Measurements from ENCODE around the gene LRRC49.
"Not testable (repeated sequence)": the region's sequence is repeated elsewhere in the genome, so short reads cannot be mapped to it uniquely, and the experiment has no call there.

Gene LRRC49

DNA sequence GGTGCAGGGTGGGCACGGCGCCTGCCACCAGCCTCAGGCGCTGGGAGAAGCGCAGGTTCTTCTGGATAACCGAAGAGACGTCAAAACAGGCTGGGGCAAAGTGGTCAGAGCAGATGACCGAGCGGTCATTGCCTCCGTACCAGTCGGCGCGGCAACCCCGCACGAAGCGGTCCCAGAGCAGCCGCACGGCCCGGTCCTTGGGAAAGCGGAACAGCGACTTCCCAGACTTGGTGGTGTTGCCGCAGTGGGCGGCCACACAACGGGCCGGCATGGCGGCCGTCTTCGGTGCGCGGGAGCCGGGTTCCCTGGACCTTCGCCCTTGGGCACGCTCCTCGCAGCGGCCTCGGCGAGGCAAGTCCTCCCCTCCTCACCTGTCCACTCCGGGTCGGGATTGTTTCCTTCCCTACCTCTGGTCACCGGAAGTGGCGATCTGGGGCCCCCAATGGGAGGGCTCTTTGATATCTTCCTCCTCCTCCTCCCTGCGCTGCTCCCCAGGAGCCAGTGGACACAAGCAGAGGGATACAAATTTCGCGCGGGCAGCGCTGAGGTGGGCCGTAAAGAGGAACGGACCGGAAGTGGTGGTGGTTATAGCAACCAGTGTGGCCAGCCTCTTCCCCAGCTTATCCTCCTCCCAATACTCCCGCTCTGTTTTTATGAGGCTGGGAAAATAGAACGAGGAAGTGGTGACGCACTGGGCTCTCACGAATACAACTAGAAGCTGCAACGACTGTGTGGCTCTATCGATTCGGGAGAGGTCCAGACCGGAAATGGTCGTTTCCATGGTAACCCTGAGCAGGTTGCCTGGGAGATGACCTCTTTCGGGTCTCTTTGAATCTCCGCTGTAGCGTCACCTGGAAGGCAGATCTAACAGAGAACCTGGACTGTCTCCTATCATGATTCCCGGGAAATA, at the start of gene LRRC49, which contains the start of gene THAP10:
LRRC49 (plus strand) TSS at position 825 of the 910 bp plus-strand sequence; CDS start at position 894, 69 bp downstream.
THAP10 (minus strand) TSS at position 432 of the 910 bp plus-strand sequence; CDS start at position 271, 161 bp downstream.
- DNase-seq (ENCODE audit: low read depth), result peak; percentile 33

DNA sequence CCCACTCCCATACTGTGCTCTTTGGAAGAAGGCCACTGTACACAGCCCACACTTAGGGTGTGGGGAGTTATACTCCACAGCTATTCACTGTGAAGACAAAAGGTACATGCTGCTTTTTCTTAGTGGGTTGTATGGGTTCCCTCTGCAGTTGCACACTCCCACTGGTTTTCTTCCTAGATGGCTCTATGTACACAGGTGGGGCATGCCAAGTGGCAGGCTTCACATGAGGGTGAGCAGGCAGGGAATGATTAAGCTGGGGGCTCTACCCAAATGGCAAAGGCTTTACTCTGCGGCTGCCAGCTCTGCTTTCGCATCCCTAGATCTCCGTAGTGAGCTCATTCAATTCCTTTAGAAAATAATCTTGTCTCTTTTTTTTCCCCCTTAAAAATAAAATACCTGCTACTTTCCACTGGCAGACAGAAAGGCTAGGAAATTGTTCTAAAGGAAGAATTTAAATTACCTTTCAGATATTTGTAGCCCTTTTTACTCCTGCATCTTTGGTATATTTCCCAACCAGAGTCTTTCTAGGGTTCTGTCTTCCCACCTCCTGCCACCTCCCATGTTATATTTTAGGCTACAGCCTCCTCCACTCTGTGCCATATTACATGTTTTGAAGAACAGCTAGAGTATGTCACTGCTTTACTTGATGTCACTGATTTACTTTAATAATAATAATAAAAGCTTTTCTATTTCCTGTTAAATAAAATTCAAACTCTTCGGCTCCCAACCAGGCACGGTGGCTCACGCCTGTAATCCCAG, 46.8 kb upstream of the LRRC49 start:
- DNase-seq (ENCODE audit: low read depth), result no peak

GRCh38 chr15:70851889-70852288, 40.7 kb upstream of the LRRC49 start:
- DNase-seq (ENCODE audit: low read depth), result no peak

DNA sequence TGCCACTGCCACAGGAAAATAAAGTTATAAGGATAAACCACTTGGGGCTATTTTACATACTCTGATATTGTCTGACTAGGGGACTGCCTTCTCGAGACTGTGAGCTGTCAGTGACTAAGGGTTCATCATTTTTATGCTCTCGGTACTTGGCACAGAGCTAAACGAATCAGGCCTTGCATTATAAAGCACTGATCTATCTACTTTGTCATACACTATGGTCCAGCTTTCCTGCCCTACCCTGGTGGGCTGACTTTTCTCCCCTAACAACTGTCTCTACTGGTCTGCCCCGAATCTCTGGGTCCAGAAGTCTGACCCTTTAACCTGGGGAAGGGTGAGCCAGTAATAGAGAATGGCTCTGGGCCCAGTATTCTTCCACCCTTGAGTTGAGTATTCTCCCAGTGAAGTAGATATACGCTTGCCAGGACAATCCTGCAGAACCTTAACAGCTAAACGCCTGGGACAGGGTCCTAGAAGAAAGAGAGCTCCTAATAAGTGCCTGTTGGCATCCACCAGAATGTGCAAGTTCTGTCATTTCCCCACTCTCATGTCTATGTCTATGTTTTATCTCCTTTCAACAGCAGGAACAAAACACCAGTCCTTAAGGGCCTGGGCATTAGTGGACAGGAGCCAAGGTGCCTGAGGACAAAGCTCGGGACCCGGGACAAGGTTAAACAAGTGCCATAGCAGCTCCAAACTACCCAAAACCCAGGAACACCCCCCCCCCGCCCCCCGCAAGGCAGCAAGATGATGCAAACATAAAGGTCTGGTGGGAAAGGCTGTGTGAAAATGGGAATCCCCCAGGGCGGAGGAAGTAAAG, 39.9 kb upstream of the LRRC49 start:
- no peak for DNase-seq (ENCODE audit: low read depth)

GRCh38 chr15:70853318-70853972, 39.2 kb upstream of the LRRC49 start:
- DNase-seq (ENCODE audit: low read depth), result peak; percentile 14

DNA sequence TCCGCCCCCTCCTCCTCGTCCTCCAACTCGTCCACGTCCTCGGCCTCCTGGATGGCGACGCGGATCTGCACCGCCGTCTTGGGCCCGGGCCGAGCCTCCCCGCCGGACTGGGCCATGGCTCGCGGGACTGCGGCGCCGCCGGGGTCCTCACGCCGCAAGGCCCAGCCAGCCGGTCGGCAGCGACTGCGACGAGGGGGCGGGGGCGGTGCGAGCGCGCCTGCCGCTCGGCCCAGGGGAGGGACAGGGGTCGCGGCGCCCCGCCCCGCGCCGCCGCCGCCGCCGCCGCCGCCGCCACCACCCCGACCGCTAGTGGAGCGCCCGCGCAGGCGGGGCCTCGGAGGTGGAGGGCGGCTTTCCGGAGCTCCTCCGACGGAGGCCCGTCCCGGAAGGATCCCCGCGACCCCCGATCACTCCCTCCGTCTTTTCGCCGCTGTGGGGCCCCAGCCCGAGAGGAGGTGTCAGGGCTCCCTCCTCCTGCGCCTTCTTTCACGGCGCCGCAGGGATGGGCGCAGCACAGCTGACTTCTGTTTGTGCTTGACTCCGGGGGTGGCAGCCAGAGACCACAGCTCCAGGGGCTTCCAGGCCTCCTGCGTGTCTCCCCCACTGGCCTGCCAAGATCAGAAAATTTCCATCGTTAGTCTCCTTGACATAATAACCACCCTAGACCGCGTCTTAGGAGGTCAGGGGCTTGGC, 38.5 kb upstream of the LRRC49 start, which contains the start of gene LARP6:
LARP6 (minus strand) TSS at position 185 of the 693 bp plus-strand sequence; CDS start at position 116, 69 bp downstream.
- peak; percentile 25 for DNase-seq (ENCODE audit: low read depth)

- no peak for DNase-seq (ENCODE audit: low read depth)
These were observed 38.0 kb upstream of the LRRC49 start for GRCh38 chr15:70854666-70854976.

- no peak for DNase-seq (ENCODE audit: low read depth)
These were observed 36.9 kb upstream of the LRRC49 start for GRCh38 chr15:70855764-70856163.

GRCh38 chr15:70856177-70856883, 36.3 kb upstream of the LRRC49 start:
- no peak for DNase-seq (ENCODE audit: low read depth)

GRCh38 chr15:70856884-70857561, 35.6 kb upstream of the LRRC49 start:
- no peak for DNase-seq (ENCODE audit: low read depth)

DNA sequence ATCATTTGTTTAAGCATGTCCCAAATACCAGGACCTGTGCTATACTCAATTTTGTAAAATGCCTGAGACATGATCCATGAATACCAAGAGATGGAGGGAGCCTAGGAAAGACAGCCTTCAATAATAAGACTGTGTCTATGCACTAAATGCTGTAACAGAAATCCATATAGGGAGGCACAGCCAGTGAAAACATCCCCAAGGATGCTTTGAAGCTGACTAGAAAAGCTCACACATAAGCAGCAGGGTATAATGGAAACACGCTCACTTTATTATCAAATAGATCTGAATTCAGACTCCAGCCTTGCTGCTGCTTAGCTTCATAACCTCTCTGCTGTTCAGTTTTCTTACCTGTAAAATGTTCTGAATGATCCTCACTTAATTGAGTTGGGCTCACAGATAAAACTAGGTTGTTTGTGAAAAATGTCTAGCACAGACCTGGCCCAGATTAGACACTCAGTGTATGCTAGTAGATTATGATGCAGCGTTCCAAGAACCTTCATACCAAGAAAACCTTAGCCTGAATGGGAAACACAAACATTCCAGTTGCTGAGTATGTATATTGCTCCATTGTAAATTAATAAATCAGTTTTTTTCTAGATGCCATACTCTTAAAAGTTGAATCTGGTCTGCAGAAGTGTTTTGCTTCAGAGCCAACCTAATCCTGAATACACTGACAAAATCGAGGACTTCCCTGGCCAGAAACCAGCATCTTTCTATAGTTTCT, 34.9 kb upstream of the LRRC49 start:
- DNase-seq (ENCODE audit: low read depth), result no peak

DNA sequence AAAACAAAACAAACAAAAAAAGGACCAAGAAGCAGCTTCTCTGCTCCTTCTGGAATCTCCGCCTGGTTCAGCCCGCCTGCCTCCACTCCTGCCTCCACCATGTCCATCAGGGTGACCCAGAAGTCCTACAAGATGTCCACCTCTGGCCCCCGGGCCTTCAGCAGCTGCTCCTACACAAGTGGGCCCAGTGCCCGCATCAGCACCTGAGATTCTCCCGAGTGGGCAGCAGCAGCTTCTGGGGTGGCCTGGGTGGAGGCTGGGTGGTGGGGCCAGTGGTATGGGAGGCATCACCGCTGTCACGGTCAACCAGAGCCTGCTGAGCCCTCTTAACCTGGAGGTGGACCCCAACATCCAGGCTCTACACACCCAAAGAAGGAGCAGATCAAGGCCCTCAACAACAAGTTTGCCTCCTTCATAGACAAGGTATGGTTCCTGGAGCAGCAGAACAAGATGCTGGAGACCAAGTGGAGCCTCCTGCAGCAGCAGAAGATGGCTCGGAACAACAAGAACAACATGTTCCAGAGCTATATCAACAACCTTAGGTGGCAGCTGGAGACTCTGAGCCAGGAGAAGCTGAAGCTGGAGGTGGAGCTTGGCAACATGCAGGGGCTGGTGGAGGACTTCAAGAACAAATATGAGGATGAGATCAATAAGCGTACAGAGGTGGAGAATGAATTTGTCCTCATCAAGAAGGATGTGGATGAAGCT, 33.9 kb upstream of the LRRC49 start:
- DNase-seq (ENCODE audit: low read depth), result not testable (repeated sequence)

DNA sequence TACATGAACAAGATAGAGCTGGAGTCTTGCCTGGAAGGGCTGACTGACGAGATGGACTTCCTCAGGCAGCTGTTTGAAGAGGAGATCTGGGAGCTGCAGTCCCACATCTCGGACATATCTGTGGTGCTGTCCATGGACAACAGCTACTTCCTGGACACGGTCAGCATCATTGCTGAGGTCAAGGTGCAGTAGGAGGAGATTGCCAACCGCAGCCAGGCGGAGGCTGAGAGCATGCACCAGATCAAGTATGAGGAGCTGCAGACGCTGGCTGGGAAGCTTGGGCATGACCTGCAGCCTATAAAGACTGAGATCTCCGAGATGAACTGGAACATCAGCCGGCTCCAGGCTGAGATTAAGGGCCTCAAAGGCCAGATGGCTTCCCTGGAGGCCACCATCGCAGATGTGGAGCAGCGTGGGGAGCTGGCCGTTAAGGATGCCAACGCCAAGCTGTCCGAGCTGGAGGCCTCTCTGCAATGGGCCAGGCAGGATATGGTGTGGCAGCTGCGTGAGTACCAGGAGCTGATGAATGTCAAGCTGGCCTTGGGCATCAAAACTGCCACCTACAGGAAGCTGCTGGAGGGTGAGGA, 33.2 kb upstream of the LRRC49 start:
- no peak for DNase-seq (ENCODE audit: low read depth)

DNA sequence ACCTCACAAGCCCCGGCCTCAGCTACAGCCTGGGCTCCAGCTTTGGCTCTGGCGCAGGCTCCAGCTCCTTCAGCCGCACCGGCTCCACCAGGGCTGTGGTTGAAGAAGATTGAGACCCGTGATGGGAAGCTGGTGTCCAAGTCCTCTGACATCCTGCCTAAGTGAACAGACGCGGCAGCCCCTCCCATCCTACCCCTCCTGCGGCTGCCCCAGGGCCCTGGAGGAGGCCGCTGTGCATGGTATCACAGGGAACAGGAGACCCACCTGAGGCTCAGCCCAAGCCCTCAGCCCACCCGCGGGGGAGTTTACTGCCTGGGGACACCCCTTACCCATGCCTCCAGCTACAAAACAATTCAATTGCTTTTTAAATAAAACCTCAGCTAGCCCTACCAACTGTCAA, 32.6 kb upstream of the LRRC49 start:
- DNase-seq (ENCODE audit: low read depth), result no peak

GRCh38 chr15:70863450-70864218, 29.0 kb upstream of the LRRC49 start:
- no peak for DNase-seq (ENCODE audit: low read depth)

- no peak for DNase-seq (ENCODE audit: low read depth)
These were observed 25.5 kb upstream of the LRRC49 start for GRCh38 chr15:70866982-70867641.
